HG03378 (cell line): Measurements from ENCODE around the gene BCORL1.

Experiments
- ATAC-seq: cut with Tn5 transposase; IDR thresholded peaks from one replicate; pipeline ENCODE4 v1.9.1; 2021; ENCODE audit warnings: mild to moderate bottlenecking, moderate library complexity; ENCODE audit not compliant: unreplicated experiment

The BCORL1 gene

DNA sequence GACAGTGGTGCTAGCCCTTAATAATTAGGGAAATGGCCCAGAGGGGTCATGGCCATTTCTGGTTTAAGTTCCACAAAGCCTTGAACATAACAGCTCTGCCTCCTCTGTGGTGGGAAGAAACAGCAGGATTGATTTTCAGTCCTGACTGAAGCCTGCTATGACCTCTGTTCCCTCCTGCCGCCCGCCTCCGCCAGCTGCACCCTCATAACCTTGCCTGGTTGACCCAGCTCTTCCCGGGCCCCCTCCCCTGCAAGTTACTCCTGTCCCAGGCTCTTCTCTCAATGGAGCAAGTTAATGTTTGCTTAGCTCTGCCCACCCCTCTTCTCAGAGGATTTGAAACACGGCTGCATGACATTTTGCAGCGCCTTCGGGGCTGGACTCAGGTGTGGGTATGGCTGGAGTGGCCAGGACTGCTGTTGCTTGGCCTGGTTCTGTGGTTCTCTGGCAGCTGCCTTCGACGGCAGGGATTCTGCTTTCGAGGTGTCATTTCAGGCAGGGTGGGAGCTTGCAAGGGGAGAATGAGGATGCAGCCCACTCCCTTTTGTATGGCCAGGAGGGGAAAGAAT lies 27.3 kb downstream of the BCORL1 start:
- ATAC-seq, result no peak

DNA sequence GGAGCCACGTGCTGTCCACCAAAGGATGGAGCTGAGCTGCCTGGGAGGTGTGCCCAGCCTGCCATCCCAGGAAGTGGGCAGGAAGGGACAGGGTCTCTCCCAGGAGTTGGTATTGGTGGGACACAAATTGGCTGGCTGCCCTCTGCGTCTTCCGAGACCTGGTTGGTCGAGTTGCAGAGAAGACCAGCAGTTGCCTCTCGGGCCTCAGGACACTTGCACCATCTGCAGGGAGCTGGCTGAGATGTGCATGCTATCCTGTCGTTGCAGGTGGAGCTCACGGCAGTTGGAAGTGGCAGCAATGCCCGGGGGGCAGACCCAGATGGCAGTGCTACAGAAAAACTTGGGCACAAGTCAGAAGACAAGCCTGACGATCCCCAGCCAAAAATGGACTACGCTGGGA lies 30.2 kb downstream of the BCORL1 start:
- ATAC-seq, result no peak

DNA sequence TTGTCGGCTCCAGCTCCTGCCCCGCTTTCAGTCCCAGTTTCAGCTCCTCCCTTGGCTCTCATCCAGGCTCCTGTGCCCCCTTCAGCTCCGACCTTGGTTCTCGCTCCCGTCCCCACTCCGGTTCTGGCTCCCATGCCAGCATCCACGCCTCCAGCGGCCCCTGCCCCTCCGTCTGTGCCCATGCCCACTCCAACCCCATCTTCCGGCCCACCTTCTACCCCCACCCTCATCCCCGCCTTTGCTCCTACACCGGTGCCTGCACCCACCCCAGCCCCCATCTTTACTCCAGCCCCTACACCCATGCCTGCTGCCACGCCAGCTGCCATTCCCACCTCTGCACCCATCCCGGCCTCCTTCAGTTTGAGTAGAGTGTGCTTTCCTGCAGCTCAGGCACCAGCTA lies 31.2 kb downstream of the BCORL1 start:
- ATAC-seq, result no peak

DNA sequence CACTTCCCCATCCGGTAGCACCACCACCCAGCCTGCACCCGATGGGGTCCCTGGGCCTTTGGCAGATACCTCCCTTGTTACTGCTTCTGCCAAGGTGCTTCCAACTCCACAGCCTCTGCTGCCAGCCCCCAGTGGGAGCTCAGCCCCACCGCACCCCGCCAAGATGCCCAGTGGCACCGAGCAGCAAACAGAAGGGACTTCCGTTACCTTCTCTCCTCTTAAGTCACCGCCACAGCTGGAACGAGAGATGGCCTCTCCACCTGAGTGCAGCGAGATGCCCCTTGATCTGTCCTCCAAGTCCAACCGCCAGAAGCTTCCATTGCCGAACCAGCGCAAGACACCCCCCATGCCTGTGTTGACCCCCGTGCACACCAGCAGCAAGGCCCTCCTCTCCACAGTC lies 31.9 kb downstream of the BCORL1 start:
- ATAC-seq, result no peak

DNA sequence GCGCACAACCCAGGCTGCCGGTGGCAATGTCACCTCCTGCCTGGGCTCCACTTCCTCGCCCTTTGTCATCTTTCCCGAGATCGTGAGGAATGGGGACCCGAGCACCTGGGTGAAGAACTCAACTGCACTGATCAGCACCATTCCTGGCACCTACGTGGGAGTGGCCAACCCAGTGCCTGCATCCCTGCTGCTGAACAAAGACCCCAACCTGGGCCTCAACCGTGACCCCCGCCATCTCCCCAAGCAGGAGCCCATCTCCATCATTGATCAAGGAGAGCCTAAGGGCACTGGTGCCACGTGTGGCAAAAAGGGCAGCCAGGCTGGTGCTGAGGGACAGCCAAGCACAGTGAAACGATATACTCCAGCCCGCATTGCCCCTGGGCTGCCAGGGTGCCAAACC lies 32.3 kb downstream of the BCORL1 start:
- ATAC-seq, result no peak

DNA sequence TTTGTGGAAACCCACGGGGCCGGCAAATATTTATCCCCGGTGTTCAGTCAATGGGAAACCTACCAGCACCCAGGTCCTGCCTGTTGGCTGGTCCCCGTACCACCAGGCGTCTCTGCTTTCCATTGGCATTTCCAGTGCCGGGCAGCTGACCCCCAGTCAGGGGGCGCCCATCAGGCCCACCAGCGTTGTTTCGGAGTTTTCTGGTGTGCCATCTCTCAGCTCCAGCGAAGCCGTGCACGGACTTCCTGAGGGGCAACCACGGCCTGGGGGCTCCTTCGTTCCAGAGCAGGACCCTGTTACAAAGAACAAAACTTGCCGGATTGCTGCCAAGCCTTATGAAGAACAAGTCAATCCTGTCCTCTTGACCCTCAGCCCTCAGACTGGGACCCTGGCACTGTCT lies 32.7 kb downstream of the BCORL1 start:
- no peak for ATAC-seq

DNA sequence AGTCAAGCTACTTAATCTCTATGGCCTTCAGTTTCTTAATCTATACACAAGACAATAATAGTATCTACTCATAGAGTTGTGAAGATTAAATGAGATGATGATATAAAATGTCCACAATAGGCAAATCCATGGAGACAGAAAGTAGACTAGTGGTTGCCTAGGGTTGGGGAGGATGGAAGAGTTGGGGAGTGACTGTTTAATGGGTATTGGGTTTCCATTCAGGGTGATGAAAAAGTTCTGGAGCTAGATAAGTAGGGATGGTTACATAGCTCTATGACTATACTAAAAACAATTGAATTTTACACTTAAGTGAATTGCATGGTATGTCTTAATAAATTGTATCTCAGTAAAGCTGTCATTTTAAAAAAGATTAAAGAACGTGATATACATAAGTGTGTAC lies 35.7 kb downstream of the BCORL1 start:
- no peak for ATAC-seq

DNA sequence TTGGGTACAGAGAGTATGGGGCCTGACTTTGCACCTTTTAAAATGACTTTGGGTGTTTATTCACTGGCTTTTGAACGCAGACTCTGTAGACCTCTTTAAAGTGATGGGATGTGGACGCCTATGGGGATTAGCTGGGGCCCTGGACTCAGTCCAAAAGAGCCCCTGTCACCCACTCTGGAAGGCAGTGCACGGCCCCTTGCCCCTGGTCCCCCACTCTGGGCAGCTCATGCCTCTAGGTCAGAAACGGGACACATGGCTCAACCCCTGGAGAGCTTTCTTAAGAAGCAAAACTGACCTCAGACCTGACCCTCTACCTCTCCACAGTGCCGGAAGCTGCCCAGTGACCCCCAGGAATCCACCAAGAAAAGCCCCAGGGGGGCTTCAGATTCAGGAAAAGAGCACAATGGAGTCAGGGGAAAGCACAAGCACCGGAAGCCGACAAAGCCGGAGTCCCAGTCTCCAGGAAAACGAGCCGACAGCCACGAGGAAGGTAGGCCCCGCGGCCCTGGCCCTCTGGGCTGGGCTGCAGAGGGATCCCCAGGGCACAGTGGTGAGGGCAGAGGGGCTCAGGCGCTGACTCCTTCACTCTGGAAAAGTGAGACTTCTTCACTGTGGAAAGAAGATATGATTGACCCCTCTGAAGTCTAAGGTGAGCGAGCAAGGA lies 38.4 kb downstream of the BCORL1 start:
- no peak for ATAC-seq

DNA sequence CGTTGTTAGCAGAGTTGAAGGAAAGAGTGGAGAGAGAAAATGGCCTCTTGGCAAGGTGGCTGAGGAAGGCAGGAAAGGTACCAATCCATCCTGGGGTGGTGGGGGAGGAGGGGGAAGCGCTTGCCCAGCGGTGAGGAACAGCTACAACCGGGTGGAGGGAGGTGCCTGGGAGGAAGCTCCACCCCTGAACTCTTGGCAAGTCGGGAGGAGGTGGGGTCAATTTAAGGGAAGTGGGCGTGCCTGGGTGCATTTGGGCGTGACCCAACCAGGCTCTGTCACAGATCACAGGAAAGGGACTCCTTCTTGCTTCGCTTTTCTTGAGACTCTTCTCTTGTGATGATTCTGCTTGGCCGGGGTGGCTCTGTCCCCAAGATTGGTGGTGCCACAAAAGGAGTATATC lies 41.7 kb downstream of the BCORL1 start:
- peak; percentile 95 for ATAC-seq

DNA sequence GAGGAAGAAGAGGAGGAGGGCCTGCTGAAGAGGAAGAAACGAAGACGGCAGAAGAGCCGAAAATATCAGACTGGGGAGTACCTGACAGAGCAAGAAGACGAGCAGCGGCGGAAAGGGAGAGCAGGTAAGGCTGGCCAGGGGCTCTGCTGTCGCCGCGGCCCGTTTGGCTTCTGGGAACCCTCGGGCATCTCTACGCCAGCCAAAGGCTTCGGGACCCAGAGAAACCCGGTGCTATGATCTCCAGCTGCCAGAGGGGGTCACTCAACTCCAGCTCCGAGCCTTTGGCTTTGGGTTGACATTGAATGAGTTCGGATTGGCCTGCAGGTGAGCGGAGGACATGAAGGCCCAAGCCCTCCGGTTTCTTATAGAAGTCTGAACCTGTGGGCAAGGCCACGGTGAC lies 42.8 kb downstream of the BCORL1 start:
- ATAC-seq, result no peak

DNA sequence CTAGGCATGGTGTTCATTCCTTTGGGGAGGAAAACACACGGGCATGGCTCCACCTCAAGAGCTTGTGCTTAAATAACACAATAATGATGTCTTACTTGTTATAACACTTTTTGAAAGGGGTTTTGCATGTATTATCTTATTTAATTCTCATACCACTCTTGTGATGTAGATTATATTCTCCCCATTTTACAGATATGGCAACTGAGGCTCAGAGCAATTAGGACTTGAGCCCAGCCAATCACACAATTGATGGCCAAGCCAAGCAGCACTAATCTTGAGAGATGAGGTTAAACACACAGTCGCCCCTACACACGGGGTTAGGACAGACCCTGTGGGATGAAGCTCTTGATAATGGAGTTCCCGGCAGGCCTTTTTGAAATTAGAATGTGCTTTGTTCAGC lies 45.1 kb downstream of the BCORL1 start:
- ATAC-seq, result no peak

DNA sequence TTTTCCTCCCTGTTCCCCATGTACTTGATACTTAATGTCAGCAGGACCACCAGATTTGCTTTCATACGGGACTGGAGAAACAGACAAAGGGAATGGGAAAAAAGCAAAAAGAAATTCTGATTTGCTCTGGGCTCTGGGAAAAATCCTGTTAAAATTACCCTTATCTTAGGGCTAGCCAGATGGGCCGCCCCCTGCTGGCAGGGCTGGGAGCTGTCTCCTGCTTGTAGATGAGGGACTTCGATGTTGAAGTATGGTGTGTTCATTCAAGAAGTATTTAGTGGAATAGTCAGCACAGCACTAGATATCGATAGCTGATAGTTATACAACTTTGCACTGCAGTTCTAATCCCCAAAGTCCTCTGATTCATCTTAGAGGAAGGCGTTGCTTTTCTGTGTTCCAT lies 45.8 kb downstream of the BCORL1 start:
- ATAC-seq, result no peak

DNA sequence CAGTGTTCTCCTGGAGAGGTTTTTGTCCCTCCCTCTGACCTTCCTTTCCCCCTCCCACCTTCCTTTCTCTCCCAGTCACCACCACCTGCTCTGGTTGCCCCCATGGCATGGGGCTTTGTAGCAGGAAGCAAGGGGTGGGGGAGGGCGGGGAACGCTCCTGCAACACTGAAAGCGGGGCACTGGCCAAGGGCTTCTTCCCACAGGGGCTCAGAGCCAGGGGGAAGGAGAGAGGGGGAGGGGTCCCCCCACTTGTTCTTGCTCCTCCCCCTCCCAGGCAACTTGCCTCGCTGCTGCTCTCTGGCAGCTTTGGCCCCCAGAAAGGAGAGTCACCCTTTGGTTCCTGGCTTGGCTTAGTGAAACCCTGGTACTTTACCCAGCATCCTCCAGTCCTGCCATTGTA lies 48.4 kb downstream of the BCORL1 start:
- ATAC-seq, result no peak

DNA sequence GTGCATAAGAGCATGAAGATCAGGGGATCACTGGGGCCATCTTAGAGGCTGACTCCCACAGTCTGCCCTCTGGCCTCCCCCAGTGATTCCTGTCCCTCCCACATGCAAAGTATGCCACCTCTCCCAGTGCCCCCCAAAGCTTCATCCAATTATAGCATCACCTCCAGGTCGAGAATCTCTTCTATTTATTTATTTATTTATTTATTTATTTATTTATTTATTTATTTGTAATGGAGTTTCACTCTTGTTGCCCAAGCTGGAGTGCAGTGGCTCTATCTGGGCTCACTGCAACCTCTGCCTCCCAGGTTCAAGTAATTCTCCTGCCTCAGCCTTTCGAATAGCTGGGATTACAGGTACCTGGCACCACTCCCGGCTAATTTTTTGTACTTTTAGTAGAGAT lies 50.1 kb downstream of the BCORL1 start:
- no peak for ATAC-seq

DNA sequence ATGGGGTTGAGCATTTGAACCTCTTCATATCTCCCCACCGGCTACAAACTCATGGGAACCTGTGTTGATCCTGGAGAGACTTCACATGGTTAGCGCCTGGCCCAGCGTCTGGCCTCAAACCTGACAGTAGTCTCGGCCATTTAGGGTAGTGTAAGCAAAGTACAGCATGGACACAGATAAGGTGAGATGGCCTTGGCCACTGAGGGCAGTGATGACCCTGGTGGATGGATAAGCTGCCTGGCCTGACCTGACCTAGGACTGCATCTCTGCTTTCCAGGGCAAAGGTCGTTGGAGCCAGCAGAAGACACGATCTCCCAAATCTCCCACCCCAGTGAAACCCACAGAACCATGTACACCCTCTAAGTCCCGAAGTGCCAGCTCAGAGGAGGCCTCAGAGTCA lies 51.7 kb downstream of the BCORL1 start:
- ATAC-seq, result no peak

DNA sequence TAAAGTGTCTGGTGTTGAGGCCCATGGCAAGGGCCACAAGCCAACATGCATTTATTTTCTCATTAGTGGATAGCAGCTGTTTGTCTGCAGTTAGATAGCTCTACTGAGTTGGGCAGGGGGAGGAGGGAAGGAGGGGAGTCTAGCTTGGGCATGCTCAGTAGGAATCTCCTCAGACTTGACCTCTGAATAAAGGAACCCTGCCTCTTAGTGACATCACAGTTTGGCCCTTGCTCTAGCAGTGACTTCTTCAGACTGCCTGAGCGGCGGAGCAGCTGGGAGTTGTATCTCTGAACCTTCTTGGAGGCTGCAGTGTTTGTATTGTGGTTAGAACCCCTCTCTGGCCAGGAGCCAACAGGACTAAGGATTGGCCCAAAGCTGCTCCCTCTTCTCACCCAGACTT lies 57.4 kb downstream of the BCORL1 start:
- ATAC-seq, result no peak

DNA sequence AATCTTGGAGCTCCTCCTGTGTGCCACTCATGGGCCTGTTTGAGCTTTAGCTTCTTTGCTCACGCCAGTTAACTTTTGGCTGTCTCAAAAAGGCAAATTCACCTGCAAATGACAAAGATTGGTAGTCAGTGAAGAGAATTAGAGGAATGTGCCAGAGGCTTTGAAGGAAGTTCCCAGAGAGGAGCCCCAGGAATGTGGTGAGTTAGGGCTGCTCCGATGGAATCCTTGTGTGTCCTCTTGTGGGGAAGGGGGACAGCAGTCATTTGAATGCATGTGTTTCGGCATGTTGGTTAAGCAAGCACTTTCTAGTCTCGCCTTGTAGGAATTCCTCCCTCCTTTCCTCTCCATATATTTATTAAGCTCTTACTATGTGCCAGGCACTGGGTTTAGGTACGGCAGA lies 65.0 kb downstream of the BCORL1 start:
- no peak for ATAC-seq

DNA sequence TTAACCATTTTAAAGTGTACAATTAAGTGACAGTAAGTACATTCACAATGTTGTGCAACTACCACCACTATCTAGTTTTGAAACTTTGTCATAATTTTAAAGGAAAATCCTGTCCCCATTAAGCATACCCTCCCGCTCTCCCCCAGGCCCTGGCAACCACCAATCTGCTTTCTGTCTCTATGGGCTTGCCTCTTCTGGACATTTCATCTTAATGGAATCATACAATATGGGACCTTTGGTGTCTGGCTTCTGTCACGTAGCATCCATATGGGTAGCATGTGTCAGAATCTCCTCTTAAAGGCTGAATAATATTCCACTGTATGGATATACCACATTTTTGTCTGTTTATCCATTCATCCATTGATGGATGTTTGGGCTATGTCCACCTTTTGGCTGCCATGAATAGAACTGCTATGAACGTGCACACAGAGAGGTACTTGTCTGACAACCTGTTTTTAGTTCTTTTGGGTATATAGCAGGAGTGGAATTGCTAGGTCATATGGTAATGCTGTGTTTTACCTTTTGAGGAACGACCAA lies 66.3 kb downstream of the BCORL1 start:
- no peak for ATAC-seq

DNA sequence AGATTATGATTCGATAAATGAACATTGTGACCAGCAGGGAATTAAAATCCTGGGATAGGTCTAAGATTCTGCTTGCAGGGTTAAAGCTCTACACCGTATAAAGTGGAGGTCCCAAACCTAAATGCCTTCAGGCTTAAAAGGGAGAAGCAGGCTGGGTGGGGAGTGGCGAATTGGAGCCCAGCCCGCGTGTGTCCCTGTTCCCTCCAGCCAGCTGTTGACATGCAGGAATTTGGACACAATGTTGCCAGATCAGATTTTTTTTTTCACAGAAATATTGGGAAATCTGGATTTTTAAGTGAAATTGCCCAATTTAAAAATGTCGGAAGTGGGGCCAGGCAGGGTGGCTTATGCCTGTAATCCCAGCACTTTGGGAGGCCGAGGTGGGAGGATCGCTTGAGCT lies 67.4 kb downstream of the BCORL1 start:
- ATAC-seq, result no peak

DNA sequence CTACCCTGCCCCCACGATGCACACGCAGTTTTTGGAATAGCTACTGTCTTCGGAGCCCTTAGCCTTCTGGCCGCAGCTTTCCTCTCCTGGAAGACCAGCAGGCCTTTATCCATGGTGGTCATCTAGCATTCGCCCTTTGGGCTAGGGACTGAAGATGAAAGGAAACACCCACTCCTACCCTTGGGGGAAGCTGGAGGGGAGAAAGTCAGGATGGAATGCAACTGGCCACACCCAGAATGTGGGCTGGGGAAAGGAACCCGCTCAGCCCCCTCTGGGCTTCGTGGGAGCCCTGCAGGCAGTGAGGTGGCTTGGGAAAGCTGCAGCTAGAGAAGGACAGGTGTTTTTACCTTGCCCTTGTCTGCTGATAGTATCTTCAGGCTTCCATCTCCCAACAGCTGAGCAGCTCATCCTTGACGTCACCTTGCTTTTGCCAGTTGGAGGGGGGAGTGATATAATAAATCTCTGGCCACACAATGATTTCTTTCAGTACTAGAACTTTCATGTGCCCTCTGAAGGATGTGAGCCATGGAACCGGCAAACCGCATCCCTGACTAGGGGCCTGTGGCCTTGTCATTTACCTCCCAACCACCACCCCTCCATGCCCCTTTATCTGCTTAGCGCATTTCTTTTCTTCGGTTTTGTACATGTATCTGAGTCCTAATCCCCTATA lies 68.9 kb downstream of the BCORL1 start:
- no peak for ATAC-seq

DNA sequence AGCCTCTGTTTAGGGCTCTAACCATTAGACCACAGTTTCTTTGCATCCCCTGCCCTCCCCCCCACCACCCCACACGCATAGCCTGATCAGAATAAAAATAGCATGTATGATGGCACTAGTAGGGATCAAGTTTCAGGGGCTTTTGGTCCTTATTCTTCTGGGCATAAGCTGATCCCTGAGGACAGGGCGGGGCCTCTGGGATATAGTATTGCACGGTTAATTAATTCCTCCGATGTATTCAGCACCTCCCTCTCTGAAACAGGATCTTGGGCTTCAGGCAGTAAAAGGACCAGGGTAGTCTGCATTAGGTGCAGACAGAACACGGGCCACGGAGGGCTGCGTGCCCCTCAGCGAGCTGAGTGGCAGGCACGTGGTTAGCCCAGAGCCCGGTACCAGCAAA lies 70.8 kb downstream of the BCORL1 start:
- ATAC-seq, result no peak

DNA sequence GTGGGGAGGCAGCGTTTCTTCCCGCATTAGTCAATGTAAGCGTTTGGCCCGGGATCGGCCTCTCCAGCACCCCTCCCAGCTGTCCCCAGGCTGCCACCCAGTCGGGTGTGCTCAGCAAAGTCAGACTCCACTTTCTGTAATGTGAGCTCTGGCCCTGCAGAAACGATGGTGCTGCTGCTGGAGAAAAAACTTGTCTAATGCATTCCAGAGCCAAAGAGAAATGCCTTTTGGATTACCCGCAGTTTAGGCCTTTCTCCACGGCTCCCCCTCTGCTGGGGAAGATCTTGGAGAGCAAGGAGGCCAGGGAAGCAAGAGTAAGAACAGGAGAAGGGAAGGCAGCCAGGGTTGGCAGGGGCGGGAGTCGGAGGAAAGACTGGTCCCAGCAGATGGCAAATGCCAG lies 72.7 kb downstream of the BCORL1 start:
- ATAC-seq, result no peak
